Spleen (tissue), 7 donors: Measurements from ENCODE around the gene PRKCE.
A peak's percentile ranks its signal among the peaks of the same experiment; 100 is the strongest.

Source experiments
- CTCF ChIP-seq, 11 experiments: fragments of 200-600 bp in 7 of 11; fragments of 450-650 bp in 4 of 11; sonication (generic) in 4 of 11; IDR thresholded peaks in 8 of 11; conservative IDR thresholded peaks in 3 of 11; 1 replicate in 7 of 11; 2 replicates in 4 of 11; pipeline versions ENCODE4 v1.4.0 to v1.8.0; 2016 to 2021; ENCODE audit warnings: antibody characterized with exemption in 11 of 11, inconsistent platforms in 4 of 11, mild to moderate bottlenecking in 1 of 11
- POLR2A ChIP-seq, 3 donors: fragments of 450-650 bp; IDR thresholded peaks; one replicate each; pipeline ENCODE4 v1.5.1; 2017; ENCODE audit warnings: antibody characterized with exemption in 3 of 3, mild to moderate bottlenecking in 1 of 3
- donor health status: DM: no; HTN: no; CAD: no; lungs with moderate emphysema.
- donor health status: DM: no; HTN: no; CAD: no.
- donor health status: DM: no; HTN: no; CAD: no.

- TF ChIP-seq CTCF (IDR thresholded peaks at IDR 0.05 in 8 of 11, conservative IDR thresholded peaks at IDR 0.05 in 3 of 11) (peak in 1 of 11 experiments; percentile 15), POLR2A (IDR thresholded peaks at IDR 0.05) (no peak)
These were observed 377.9 kb downstream of the PRKCE start for GRCh38 chr2:46029332-46029811.
